BE2C (cell line): Measurements from ENCODE around the gene PHYKPL.

Experiments used
- DNase-seq: peaks from one replicate; pipeline ENCODE4 v3.0.0-alpha.2; 2020
- H3K27me3 ChIP-seq: fragments of 250-450 bp; sonication (Bioruptor Pico); 2 replicates; pipeline ENCODE4 v1.5.1; 2020; ENCODE audit warnings: mild to moderate bottlenecking
- H3K36me3 ChIP-seq: fragments of 250-450 bp; sonication (Bioruptor Pico); 2 replicates; pipeline ENCODE4 v1.5.1; 2020; ENCODE audit warnings: mild to moderate bottlenecking
- H3K4me1 ChIP-seq: fragments of 250-450 bp; sonication (Bioruptor Pico); 2 replicates; pipeline ENCODE4 v1.5.1; 2020
- H3K4me3 ChIP-seq: 2 replicates; pipeline ENCODE4 v1.5.1; 2011; ENCODE audit warnings: low read depth, low read length
- H3K9me3 ChIP-seq: fragments of 250-450 bp; sonication (Bioruptor Pico); 2 replicates; pipeline ENCODE4 v1.5.1; 2020
- CTCF ChIP-seq: IDR thresholded peaks from 2 replicates; pipeline ENCODE4 v1.5.1; 2012; ENCODE audit warnings: mild to moderate bottlenecking, low read depth, low read length

PHYKPL gene

DNA sequence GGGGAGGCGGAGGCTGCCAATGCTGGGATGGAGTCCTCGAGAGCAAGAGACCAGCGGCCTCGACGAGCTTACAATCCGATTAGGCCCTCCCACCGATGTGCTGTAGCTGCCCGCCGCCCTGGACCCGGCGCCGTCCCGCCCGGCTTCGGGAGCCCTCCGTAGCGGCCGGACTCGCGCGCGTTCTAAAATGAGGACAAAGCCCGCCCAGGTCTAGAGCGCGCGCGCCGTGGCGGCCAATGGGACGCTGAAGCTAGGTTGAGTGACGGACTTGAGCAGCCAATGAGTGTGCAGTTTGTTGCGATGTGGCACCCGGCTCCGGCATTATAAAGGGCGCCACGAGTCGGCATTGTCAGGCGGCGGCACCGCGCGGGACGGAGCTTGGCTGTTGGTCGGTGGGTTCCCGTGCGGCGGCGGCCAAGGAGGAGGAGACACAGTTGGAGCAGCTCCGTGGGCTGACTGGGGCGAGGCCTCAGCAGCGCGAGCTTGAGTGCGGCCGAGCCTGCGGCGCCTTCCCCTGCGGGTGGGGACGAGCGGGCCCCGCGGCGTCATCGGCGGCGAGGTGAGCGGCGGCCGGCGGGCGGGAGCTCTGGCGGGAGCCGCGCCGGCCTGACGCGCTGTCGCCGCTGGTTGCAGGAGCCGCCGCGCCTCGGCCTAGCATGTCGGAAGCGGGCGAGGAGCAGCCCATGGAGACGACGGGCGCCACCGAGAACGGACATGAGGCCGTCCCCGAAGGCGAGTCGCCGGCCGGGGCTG is 28.2 kb downstream of the PHYKPL start, which contains the start of gene HNRNPAB:
Gene HNRNPAB, plus strand, starts transcription at position 352 of the 753 bp plus-strand sequence. Its CDS starts 305 bp downstream, at position 657.
- DNase-seq = peak; percentile 95
- H3K36me3 ChIP-seq = peaks cover 49% of the 10 kb centered on the region
- H3K4me3 ChIP-seq = peak within 1 kb of the TSS; percentile 99
- no peak for TF ChIP-seq CTCF
- peaks cover 6% of the 10 kb centered on the region; the same call in 1 of the 2 replicates for H3K4me1 ChIP-seq
- no peaks in the 10 kb centered on the region for H3K27me3 ChIP-seq
- H3K9me3 ChIP-seq = no peaks in the 10 kb centered on the region

GRCh38 chr5:178203670-178204181 is 28.9 kb downstream of the PHYKPL start:
- no peak for DNase-seq

GRCh38 chr5:178202541-178202940 is 30.1 kb downstream of the PHYKPL start:
- no peak for DNase-seq
- no peak for TF ChIP-seq CTCF
- Histone ChIP-seq H3K36me3 (peaks cover 31% of the 10 kb centered on the region), H3K27me3 (no peaks in the 10 kb centered on the region), H3K4me1 (peaks cover 6% of the 10 kb centered on the region; the same call in 1 of the 2 replicates), H3K9me3 (no peaks in the 10 kb centered on the region), H3K4me3 (no peak overlapping the region)

More at GRCh38 chr5:178203670-178204181, 28.9 kb downstream of the PHYKPL start:
- H3K9me3 ChIP-seq = no peaks in the 10 kb centered on the region
- H3K27me3 ChIP-seq = no peaks in the 10 kb centered on the region
- peaks cover 43% of the 10 kb centered on the region for H3K36me3 ChIP-seq
- H3K4me1 ChIP-seq = peaks cover 6% of the 10 kb centered on the region; the same call in 1 of the 2 replicates
- H3K4me3 ChIP-seq = peak overlapping the region; percentile 99
- no peak for TF ChIP-seq CTCF

GRCh38 chr5:178201927-178202235 is 30.7 kb downstream of the PHYKPL start:
- DNase-seq = no peak
- Histone ChIP-seq H3K4me1 (peaks cover 1% of the 10 kb centered on the region; the same call in 1 of the 2 replicates), H3K4me3 (no peak overlapping the region), H3K36me3 (peaks cover 24% of the 10 kb centered on the region), H3K9me3 (no peaks in the 10 kb centered on the region), H3K27me3 (no peaks in the 10 kb centered on the region)
- no peak for TF ChIP-seq CTCF

GRCh38 chr5:178201221-178201926 is 31.2 kb downstream of the PHYKPL start:
- no peaks in the 10 kb centered on the region for H3K4me1 ChIP-seq
- no peak for TF ChIP-seq CTCF
- no peaks in the 10 kb centered on the region for H3K27me3 ChIP-seq
- H3K36me3 ChIP-seq = peaks cover 19% of the 10 kb centered on the region
- no peaks in the 10 kb centered on the region for H3K9me3 ChIP-seq
- DNase-seq = no peak
- no peak overlapping the region for H3K4me3 ChIP-seq
